Tibial artery (tissue), 4 donors: ENCODE data around the gene TDRKH.

Experiments
- DNase-seq, 2 donors: peaks; one replicate each; pipeline ENCODE4 v3.0.0-alpha.2; 2019
- H3K27ac ChIP-seq, 2 donors: fragments of 200-600 bp; sonication (generic) in 1 of 2; 1 replicate in 1 of 2; 2 replicates in 1 of 2; pipeline ENCODE4 v1.5.1; 2018 to 2019; ENCODE audit warnings: mild to moderate bottlenecking in 1 of 2
- H3K27me3 ChIP-seq, 2 donors: fragments of 200-600 bp; sonication (generic) in 1 of 2; one replicate each; pipeline versions ENCODE4 v1.5.1 to v1.6.0; 2016 to 2019
- H3K36me3 ChIP-seq, 3 donors: fragments of 200-600 bp; sonication (generic) in 2 of 3; one replicate each; pipeline ENCODE4 v1.5.1; 2016 to 2019; ENCODE audit warnings: mild to moderate bottlenecking in 2 of 3
- H3K4me1 ChIP-seq, 4 donors: fragments of 200-600 bp; sonication (generic) in 2 of 4; 1 replicate in 3 of 4; 2 replicates in 1 of 4; pipeline ENCODE4 v1.5.1; 2016 to 2019
- H3K4me3 ChIP-seq, 2 donors: fragments of 200-600 bp; sonication (generic) in 1 of 2; 1 replicate in 1 of 2; 2 replicates in 1 of 2; pipeline ENCODE4 v1.5.1; 2018 to 2019; ENCODE audit warnings: mild to moderate bottlenecking in 2 of 2
- H3K9me3 ChIP-seq, 3 donors: fragments of 200-600 bp; sonication (generic) in 1 of 3; one replicate each; pipeline ENCODE4 v1.5.1; 2016 to 2019
- CTCF ChIP-seq, 2 experiments: fragments of 200-600 bp in 1 of 2; fragments of 450-650 bp in 1 of 2; IDR thresholded peaks; one replicate each; pipeline ENCODE4 v1.5.1; 2017 to 2019; ENCODE audit warnings: antibody characterized with exemption in 2 of 2, mild to moderate bottlenecking in 1 of 2, moderate library complexity in 1 of 2
- intact Hi-C: fragments of 100-400 bp; cut with DNase I; formaldehyde crosslinking; loops from one replicate; pipeline ENCODE4 v1.15.0; 2023; ENCODE audit warnings: low total_unique reads

TDRKH gene

GRCh38 chr1:151801846-151802245 lies 11.5 kb upstream of the TDRKH start:
- Histone ChIP-seq H3K36me3 (peaks cover 0 to 3% (median 0%) of the 10 kb centered on the region in 3 donors), H3K4me1 (no peaks in the 10 kb centered on the region), H3K27me3 (peaks cover 0 to 61% of the 10 kb centered on the region in 2 donors), H3K9me3 (no peaks in the 10 kb centered on the region), H3K4me3 (no peak overlapping the region), H3K27ac (no peak overlapping the region)
- TF ChIP-seq CTCF (IDR thresholded peaks at IDR 0.05): no peak
- no peak for DNase-seq
- intact Hi-C loops: no loop called here

- no peak for TF ChIP-seq CTCF (IDR thresholded peaks at IDR 0.05)
- no peaks in the 10 kb centered on the region for H3K4me1 ChIP-seq
- H3K27me3 ChIP-seq: peaks cover 0 to 59% of the 10 kb centered on the region in 2 donors
- no peaks in the 10 kb centered on the region for H3K9me3 ChIP-seq
- no peak overlapping the region for H3K4me3 ChIP-seq
- intact Hi-C loops: no loop called here
- no peak overlapping the region for H3K27ac ChIP-seq
- no peaks in the 10 kb centered on the region for H3K36me3 ChIP-seq
- DNase-seq: no peak
Measured at GRCh38 chr1:151801310-151801820, 11.1 kb upstream of the TDRKH start.

GRCh38 chr1:151800830-151801229 lies 10.5 kb upstream of the TDRKH start:
- DNase-seq: no peak
- Histone ChIP-seq H3K4me1 (no peaks in the 10 kb centered on the region), H3K36me3 (no peaks in the 10 kb centered on the region), H3K27ac (no peak overlapping the region), H3K27me3 (peaks cover 0 to 59% of the 10 kb centered on the region in 2 donors), H3K9me3 (no peaks in the 10 kb centered on the region), H3K4me3 (no peak overlapping the region)
- no peak for TF ChIP-seq CTCF (IDR thresholded peaks at IDR 0.05)
- intact Hi-C loops: no loop called here

GRCh38 chr1:151799179-151800022 lies 9.1 kb upstream of the TDRKH start:
- TF ChIP-seq CTCF (IDR thresholded peaks at IDR 0.05): no peak
- Histone ChIP-seq H3K27ac (no peak overlapping the region), H3K27me3 (peaks cover 0 to 49% of the 10 kb centered on the region in 2 donors), H3K4me1 (no peaks in the 10 kb centered on the region), H3K36me3 (no peaks in the 10 kb centered on the region), H3K4me3 (no peak overlapping the region), H3K9me3 (no peaks in the 10 kb centered on the region)
- no peak for DNase-seq
- intact Hi-C loops: no loop called here

GRCh38 chr1:151798571-151798970 lies 8.3 kb upstream of the TDRKH start:
- Histone ChIP-seq H3K4me1 (no peaks in the 10 kb centered on the region), H3K4me3 (no peak overlapping the region), H3K9me3 (no peaks in the 10 kb centered on the region), H3K27ac (no peak overlapping the region), H3K36me3 (no peaks in the 10 kb centered on the region), H3K27me3 (peaks cover 0 to 42% of the 10 kb centered on the region in 2 donors)
- TF ChIP-seq CTCF (IDR thresholded peaks at IDR 0.05): no peak
- no peak for DNase-seq
- intact Hi-C loops: no loop called here
